Activated CD4-positive, alpha-beta T cell treated with anti-CD3 and anti-CD28 coated beads for 1 hour (primary cell): ENCODE data around the gene ISCA2.
"Not testable (repeated sequence)": the region's sequence is repeated elsewhere in the genome, so short reads cannot be mapped to it uniquely, and the experiment has no call there.

Experiments
- DNase-seq: peaks from one replicate; pipeline ENCODE4 v3.0.0-alpha.2; 2020

Gene ISCA2

GRCh38 chr14:74493343-74494261 is at the start of gene ISCA2:
Gene ISCA2 (plus strand): TSS chr14:74493765. CDS start chr14:74493775, 10 bp downstream.
- peak; percentile 98 for DNase-seq

GRCh38 chr14:74444866-74445265 is 48.7 kb upstream of the ISCA2 start:
- DNase-seq: no peak

GRCh38 chr14:74454397-74454796 is 39.2 kb upstream of the ISCA2 start:
- not testable (repeated sequence) for DNase-seq

- DNase-seq: no peak
Measured at GRCh38 chr14:74456684-74457564, 36.6 kb upstream of the ISCA2 start.

- DNase-seq: no peak
Measured at GRCh38 chr14:74457565-74457895, 36.0 kb upstream of the ISCA2 start.

GRCh38 chr14:74459289-74459946 is 34.1 kb upstream of the ISCA2 start:
- peak; percentile 13 for DNase-seq

- DNase-seq: no peak
Measured at GRCh38 chr14:74459976-74460375, 33.6 kb upstream of the ISCA2 start.

GRCh38 chr14:74462993-74463392 is 30.6 kb upstream of the ISCA2 start:
- no peak for DNase-seq

GRCh38 chr14:74463697-74464096 is 29.9 kb upstream of the ISCA2 start:
- no peak for DNase-seq

GRCh38 chr14:74464785-74465184 is 28.8 kb upstream of the ISCA2 start:
- DNase-seq: no peak

- no peak for DNase-seq
Measured at GRCh38 chr14:74465335-74465734, 28.2 kb upstream of the ISCA2 start.

- DNase-seq: no peak
Measured at GRCh38 chr14:74468513-74468912, 25.1 kb upstream of the ISCA2 start.

- DNase-seq: no peak
Measured at GRCh38 chr14:74469548-74470518, 23.7 kb upstream of the ISCA2 start.

GRCh38 chr14:74472601-74473000 is 21.0 kb upstream of the ISCA2 start:
- DNase-seq: no peak

GRCh38 chr14:74474376-74474775 is 19.2 kb upstream of the ISCA2 start:
- DNase-seq: no peak

GRCh38 chr14:74475678-74476077 is 17.9 kb upstream of the ISCA2 start:
- no peak for DNase-seq

GRCh38 chr14:74476107-74476506 is 17.5 kb upstream of the ISCA2 start:
- no peak for DNase-seq

- no peak for DNase-seq
Measured at GRCh38 chr14:74476607-74477006, 17.0 kb upstream of the ISCA2 start.

GRCh38 chr14:74478996-74479635 is 14.4 kb upstream of the ISCA2 start:
- DNase-seq: no peak

GRCh38 chr14:74480046-74480445 is 13.5 kb upstream of the ISCA2 start:
- DNase-seq: no peak

- DNase-seq: no peak
Measured at GRCh38 chr14:74482571-74482970, 11.0 kb upstream of the ISCA2 start.

- no peak for DNase-seq
Measured at GRCh38 chr14:74483321-74483720, 10.2 kb upstream of the ISCA2 start.
